ENCODE measurements around the gene TLR4.

The TLR4 gene

GRCh38 chr9:117697046-117697445 lies 7.2 kb upstream of the TLR4 start:
- no peak overlapping the region for H3K4me3 ChIP-seq (ENCODE audit: severe bottlenecking)
- H3K36me3 ChIP-seq (ENCODE audit: low read depth), result no peaks in the 10 kb centered on the region
- H3K9me3 ChIP-seq (ENCODE audit: severe bottlenecking), result no peaks in the 10 kb centered on the region
- no peak overlapping the region for H3K27ac ChIP-seq (ENCODE audit: poor library complexity, severe bottlenecking)
- H3K4me1 ChIP-seq (ENCODE audit: insufficient read depth, poor library complexity, severe bottlenecking), result no peaks in the 10 kb centered on the region
- ATAC-seq (ENCODE audit: low read depth) (no peak), DNase-seq (ENCODE audit: low spot score) (no peak)
- H3K27me3 ChIP-seq (ENCODE audit: insufficient read depth, poor library complexity, severe bottlenecking), result no peaks in the 10 kb centered on the region
- no peak for TF ChIP-seq CTCF (IDR thresholded peaks at IDR 0.05; ENCODE audit: poor library complexity, severe bottlenecking)

DNA sequence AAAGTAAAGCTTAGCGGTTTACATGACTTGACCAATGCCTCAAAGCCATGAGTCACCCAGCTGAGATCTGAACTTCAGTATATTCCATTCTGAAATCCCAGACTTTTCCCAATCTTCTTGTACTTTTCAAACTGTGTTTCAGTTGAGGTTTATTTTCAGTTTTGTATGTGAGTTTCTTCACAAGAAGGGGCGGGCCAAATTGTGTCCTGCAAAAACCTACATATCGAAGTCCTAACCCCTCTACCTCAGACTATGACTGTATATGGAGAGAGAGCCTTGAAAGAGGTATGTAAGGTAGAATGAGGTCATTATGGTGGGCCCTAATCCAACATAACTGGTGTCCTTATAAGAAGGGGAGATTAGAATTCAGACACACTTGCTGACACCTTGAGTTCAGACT lies 666 bp upstream of the TLR4 start:
- Histone ChIP-seq H3K27ac (ENCODE audit: poor library complexity, severe bottlenecking) (peak overlapping the region; percentile 70), H3K27me3 (ENCODE audit: insufficient read depth, poor library complexity, severe bottlenecking) (no peaks in the 10 kb centered on the region), H3K4me3 (ENCODE audit: severe bottlenecking) (peak overlapping the region; percentile 3), H3K36me3 (ENCODE audit: low read depth) (no peaks in the 10 kb centered on the region), H3K4me1 (ENCODE audit: insufficient read depth, poor library complexity, severe bottlenecking) (peaks cover 18% of the 10 kb centered on the region), H3K9me3 (ENCODE audit: severe bottlenecking) (no peaks in the 10 kb centered on the region)
- DNase-seq (ENCODE audit: low spot score) (no peak), ATAC-seq (ENCODE audit: low read depth) (peak; percentile 45)
- no peak for TF ChIP-seq CTCF (IDR thresholded peaks at IDR 0.05; ENCODE audit: poor library complexity, severe bottlenecking)

DNA sequence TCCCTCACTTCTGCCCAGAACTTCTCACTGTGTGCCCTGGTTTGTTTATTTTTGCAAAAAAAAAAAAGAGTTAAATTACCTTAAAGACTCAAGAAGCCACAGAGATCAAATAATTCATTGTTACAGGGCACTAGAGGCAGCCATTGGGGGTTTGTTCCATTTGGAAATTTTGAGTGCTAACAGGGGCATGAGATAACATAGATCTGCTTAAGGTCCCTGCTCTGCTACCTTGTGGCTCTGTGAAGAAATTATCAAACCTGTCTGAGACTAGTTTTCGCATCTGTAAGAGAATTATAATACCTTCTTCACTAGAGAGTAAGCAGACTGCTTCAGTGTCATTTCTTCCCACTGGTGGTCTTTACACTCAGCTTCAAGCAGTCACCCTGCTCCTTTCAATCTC lies 394 bp downstream of the TLR4 start:
- Histone ChIP-seq H3K27ac (ENCODE audit: poor library complexity, severe bottlenecking) (peak overlapping the region; percentile 70), H3K4me3 (ENCODE audit: severe bottlenecking) (no peak overlapping the region), H3K9me3 (ENCODE audit: severe bottlenecking) (no peaks in the 10 kb centered on the region), H3K4me1 (ENCODE audit: insufficient read depth, poor library complexity, severe bottlenecking) (peaks cover 18% of the 10 kb centered on the region), H3K36me3 (ENCODE audit: low read depth) (no peaks in the 10 kb centered on the region), H3K27me3 (ENCODE audit: insufficient read depth, poor library complexity, severe bottlenecking) (no peaks in the 10 kb centered on the region)
- peak; percentile 16; the same call in 1 of the 3 replicates for ATAC-seq (ENCODE audit: low read depth)
- no peak for DNase-seq (ENCODE audit: low spot score)
- TF ChIP-seq CTCF (IDR thresholded peaks at IDR 0.05; ENCODE audit: poor library complexity, severe bottlenecking), result no peak

GRCh38 chr9:117705386-117705785 lies 1.2 kb downstream of the TLR4 start:
- H3K36me3 ChIP-seq (ENCODE audit: low read depth), result no peaks in the 10 kb centered on the region
- peaks cover 18% of the 10 kb centered on the region for H3K4me1 ChIP-seq (ENCODE audit: insufficient read depth, poor library complexity, severe bottlenecking)
- TF ChIP-seq CTCF (IDR thresholded peaks at IDR 0.05; ENCODE audit: poor library complexity, severe bottlenecking), result no peak
- ATAC-seq (ENCODE audit: low read depth) (no peak), DNase-seq (ENCODE audit: low spot score) (no peak)
- H3K4me3 ChIP-seq (ENCODE audit: severe bottlenecking), result no peak overlapping the region
- peak overlapping the region; percentile 70 for H3K27ac ChIP-seq (ENCODE audit: poor library complexity, severe bottlenecking)
- no peaks in the 10 kb centered on the region for H3K9me3 ChIP-seq (ENCODE audit: severe bottlenecking)
- H3K27me3 ChIP-seq (ENCODE audit: insufficient read depth, poor library complexity, severe bottlenecking), result no peaks in the 10 kb centered on the region

DNA sequence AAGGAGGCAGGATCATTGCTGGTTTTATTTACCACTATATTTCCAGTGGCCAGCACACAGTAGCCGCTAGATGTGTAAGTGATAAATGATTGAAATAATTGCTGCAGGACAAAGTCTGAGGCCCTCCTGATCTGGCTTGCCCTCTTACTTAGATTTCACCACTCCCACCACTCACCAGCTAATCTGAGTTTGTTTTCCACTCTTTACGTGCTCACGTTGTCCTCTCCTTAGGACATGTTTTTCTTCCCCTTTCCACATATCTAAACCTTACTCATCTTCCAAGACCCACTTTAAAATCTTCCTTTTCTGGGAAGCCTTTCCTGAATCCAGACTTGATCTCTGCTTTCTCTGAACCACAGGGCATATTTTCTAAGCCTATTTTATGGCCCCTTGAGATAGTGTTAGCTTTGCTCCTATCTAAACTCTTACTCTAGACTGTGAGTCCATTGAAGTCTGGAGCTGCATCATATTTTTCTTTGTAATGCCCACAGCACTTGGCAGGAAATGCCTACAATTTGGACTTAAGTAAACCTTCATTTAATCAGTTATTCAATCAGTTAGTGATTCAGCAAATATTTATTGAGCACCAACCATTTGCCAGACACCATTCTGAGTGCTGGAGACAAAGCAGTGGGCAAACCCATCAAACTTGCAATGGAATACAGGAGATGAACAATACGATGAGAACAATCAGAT lies 2.4 kb downstream of the TLR4 start:
- no peaks in the 10 kb centered on the region for H3K9me3 ChIP-seq (ENCODE audit: severe bottlenecking)
- no peaks in the 10 kb centered on the region for H3K36me3 ChIP-seq (ENCODE audit: low read depth)
- DNase-seq (ENCODE audit: low spot score), result no peak
- H3K27ac ChIP-seq (ENCODE audit: poor library complexity, severe bottlenecking), result no peak overlapping the region
- H3K27me3 ChIP-seq (ENCODE audit: insufficient read depth, poor library complexity, severe bottlenecking), result no peaks in the 10 kb centered on the region
- H3K4me3 ChIP-seq (ENCODE audit: severe bottlenecking), result no peak overlapping the region
- H3K4me1 ChIP-seq (ENCODE audit: insufficient read depth, poor library complexity, severe bottlenecking), result peaks cover 18% of the 10 kb centered on the region
- TF ChIP-seq CTCF (IDR thresholded peaks at IDR 0.05; ENCODE audit: poor library complexity, severe bottlenecking), result no peak
- ATAC-seq (ENCODE audit: low read depth), result no peak

All from RWPE2 (cell line).